HG02943 (cell line): Measurements from ENCODE around the gene FGF7.
"Not testable (repeated sequence)": the region's sequence is repeated elsewhere in the genome, so short reads cannot be mapped to it uniquely, and the experiment has no call there.

Source experiments
- ATAC-seq: cut with Tn5 transposase; IDR thresholded peaks from one replicate; pipeline ENCODE4 v1.9.1; 2021; ENCODE audit warnings: mild to moderate bottlenecking, low read depth, moderate library complexity; ENCODE audit not compliant: unreplicated experiment

The FGF7 gene

DNA sequence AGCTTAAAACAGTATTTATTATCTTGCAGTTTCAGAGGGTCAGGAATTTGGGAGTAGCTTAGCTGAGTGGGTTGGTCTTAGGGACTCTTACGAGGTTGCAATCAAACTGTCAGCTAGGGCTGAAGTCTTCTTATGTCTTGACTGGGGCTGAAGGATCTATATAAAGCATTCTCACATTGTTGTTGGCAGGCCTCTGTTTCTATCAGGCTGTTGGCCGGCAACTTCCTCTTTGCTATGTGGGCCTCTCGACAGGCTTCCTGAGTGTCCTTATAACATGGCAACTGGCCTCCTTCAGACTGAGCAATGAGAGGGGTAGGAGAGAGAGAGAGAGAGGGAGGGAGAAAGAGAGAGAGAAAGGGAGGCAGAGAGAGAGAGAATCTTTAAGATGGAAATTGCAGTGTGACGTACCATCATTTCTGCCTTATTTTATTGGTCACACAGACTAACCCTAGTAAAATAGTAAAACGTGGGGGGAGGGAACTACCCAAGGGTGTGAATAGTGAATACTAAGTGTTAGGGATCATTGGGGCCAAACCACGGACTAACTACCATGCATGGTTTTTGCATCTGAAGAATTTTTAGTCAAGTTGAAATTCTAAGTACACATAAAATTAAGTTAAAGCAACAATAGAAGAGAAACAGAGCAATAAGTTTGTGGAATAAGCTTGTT lies 16.1 kb downstream of the FGF7 start:
- no peak for ATAC-seq

- ATAC-seq = no peak
Observed at GRCh38 chr15:49439678-49440395, 16.8 kb downstream of the FGF7 start.

DNA sequence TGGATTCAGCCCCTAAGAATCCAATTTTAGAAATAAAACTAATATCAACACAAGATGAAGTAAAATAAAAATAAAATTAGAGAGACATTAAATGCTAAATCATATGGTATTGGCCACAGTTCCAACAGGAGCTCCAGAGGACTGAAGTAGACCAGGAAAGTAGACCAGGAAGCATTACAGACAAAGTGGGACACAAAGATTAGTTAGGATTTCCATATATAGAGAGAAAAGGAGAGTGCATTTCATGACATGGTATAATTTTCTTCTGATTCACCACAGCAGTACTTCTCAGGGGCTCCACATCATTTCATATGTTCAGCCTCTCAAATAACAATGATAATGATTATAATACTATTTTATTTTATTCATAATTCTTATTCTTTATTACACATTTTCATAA lies 18.3 kb downstream of the FGF7 start:
- no peak for ATAC-seq

DNA sequence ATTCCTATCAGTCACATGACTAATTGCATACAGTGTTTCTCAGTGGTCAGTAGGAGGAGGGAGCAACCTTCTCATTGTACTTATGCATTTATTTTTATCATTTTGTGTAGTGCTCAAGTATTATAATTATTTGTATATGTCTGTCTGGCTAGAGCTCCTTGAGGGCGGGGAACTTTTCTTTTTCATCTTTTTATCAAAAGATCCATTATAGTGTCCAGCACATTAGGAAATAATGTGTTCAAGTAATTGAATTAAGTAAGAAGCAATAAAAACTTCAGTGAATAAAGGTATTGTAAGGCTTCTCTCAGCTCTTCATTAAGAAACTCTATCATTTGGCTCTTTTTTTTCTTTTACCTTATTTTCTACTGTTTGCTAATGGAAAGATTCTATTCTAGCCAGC lies 18.8 kb downstream of the FGF7 start:
- no peak for ATAC-seq

DNA sequence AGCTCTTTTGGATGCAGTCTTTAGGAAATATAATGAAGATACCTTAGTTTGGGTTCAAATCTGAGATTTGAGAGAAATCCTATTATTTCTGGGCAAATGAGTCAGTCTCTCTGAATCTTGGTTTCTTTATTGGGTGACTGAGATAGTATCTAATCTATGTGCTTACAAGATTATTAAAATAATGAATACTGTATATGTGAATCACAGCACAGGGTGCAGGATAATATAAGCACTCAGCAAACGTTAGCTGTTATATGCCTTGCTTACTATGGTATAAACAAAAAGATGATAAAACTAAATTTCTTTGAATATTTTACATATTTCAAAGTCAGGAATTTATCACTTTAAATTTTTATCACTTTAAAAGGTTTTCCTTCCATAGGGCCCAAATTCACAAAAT lies 29.6 kb downstream of the FGF7 start:
- no peak for ATAC-seq

DNA sequence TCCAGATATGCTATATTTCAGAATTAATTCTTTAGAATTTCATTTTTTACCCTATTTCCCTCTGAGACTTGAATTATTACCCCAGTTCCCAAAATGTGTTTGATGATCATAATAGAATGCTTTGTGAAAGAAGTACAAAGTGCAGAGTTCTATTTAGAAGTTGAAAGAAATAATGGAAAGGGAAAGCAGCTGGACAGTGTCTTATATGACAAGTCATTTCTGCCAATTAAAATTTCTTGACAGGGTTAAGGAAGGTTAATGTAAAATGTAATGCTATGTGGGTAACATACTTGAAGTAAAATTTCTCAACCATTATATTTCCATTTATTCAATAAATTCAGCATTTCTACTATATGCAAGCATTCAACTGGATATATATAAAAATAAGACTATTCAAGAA lies 33.1 kb downstream of the FGF7 start:
- ATAC-seq = no peak

- ATAC-seq = no peak
Observed at GRCh38 chr15:49458145-49458544, 35.1 kb downstream of the FGF7 start.

DNA sequence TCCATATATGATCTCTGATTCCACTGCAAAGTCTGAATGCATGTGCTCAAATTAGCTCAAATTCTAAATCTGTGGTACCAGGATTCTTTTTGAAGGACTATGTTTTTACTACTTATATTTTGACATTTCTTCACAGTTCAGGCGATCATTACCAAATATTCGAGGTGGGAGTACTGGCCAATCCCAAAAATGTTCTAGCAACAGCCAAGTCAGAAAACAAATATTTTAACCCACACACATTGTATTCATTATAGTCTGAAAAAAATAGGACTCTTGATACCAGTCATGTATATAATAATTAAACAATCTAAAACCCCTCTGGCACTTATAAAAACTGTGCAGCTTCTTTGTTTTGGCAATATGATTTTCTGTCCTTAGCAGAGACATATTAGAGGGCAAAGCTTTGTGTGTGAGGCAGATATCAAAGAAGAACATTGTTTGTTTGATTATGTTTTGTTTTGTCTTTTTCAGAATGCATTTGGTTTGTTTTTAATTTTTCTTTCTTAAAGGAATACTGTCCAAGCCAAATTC lies 37.4 kb downstream of the FGF7 start:
- ATAC-seq = no peak

DNA sequence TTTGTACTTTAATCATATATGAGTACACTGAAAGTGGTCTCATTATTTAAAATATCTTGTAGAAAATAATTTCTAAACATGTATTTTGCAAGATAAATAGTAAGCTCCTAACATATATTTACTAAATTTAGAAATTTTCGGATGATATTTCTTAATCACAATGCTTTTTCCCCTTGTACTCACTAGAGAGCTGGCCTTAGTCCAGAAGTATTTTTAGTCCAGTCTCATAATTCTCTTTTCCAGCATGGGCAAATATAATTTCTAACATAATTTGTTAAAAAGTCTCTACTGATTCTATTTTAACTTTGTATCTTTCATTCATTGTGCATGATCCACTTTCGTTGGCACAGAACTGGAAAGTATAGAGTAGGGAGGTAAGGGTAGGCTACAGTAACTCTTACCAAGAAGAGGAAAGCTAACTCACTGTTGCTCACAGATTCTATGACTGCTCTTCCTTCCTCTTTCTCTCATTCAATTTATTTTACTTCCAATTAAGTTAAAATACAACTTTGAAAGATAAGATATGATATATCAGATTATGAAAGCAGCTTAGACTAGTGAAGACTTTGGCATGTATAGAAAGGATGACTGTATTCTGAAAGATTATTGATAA lies 39.3 kb downstream of the FGF7 start:
- ATAC-seq = no peak

GRCh38 chr15:49464522-49464921 lies 41.5 kb downstream of the FGF7 start:
- ATAC-seq = no peak

DNA sequence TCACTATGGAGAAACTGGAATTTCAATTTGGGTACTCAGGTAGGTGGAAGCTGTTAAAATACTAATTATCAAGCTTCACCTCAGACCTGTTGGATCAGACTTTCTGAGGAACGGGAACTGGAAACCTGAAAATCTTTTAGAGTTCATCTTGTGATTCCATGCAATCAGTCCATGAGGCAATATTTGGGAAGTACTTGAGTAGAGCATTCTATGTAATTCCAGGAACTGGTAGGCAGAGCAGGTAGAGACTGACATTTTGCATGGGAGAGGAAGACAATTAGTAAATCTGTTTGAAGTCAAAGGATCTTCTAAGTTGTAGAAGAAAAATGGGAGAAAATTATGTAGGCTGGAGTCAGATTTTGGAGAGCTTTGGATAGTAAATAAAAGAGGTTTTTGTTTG lies 43.1 kb downstream of the FGF7 start:
- no peak for ATAC-seq

GRCh38 chr15:49467746-49468480 lies 44.9 kb downstream of the FGF7 start:
- no peak for ATAC-seq

DNA sequence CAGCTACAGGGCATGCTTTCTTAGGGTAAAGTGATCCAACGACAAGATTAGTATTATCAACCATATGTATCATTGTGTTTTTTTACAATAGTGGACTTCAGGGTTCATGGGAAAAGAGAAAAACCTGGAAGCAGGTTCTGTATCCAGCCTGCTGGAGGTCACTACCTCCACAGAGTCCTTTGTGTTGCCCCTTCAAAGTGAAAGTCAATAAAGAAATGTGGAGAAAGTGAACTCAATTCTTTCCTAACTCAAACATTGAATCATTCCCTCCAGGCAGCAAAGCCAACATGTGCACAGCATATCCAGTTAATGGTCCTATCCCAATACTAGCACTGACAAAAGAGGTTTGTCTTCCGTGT lies 45.4 kb downstream of the FGF7 start:
- no peak for ATAC-seq

DNA sequence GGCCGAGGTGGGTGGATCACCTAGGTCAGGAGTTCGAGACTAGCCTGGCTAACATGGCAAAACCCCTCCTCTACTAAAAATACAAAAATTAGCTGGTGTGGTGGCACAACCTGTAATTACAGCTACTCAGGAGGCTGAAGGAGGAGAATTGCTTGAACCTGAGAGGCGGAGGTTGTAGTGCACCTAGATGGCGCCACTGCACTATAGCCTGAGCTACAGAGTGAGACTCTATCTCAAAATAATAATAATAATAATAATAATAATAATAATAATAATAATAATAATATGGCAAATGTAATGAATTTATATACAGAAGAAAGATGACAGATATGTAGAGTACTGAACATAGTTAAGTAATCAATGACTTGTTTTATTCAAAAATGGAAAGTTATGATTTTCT lies 48.2 kb downstream of the FGF7 start:
- ATAC-seq = not testable (repeated sequence)

DNA sequence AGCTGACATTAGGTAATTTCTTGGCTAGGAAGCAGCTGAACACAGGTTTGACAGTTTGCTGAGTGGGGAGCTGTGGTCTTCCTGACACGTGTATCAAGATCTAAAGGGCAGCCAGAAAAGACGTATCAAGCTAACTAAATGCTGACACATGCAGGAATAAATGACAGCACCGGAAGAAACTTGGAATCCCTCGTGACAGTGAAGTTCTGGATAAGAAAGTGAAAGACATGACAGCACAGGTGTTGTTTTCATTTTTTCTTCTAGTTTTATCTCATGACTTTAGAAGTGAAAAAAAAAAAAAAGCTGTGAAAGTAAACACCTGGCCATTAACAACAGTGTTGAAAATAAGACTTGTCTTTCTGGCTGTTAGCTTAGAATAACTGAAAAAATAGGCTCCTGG lies 48.7 kb downstream of the FGF7 start:
- peak; percentile 75 for ATAC-seq

- ATAC-seq = no peak
Observed at GRCh38 chr15:49472338-49472737, 49.3 kb downstream of the FGF7 start.

- ATAC-seq = no peak
Observed at GRCh38 chr15:49473031-49473430, 50.0 kb downstream of the FGF7 start.

GRCh38 chr15:49478021-49478420 lies 55.0 kb downstream of the FGF7 start:
- not testable (repeated sequence) for ATAC-seq

GRCh38 chr15:49478982-49479381 lies 55.9 kb downstream of the FGF7 start:
- not testable (repeated sequence) for ATAC-seq

GRCh38 chr15:49485401-49485800 lies 62.4 kb downstream of the FGF7 start:
- ATAC-seq = not testable (repeated sequence)

GRCh38 chr15:49490966-49491365 lies 67.9 kb downstream of the FGF7 start:
- ATAC-seq = no peak
